ENCODE results near the gene SWT1.

- TF ChIP-seq CTCF (IDR thresholded peaks at IDR 0.05) (no peak), POLR2A (IDR thresholded peaks at IDR 0.05) (no peak)
Measured at GRCh38 chr1:185265314-185265713, 108.3 kb downstream of the SWT1 start.
